ENCODE results near the gene FOXL2. TPM values are rescaled to one million over a fixed set of nuclear protein-coding genes. Genes with fewer than 3 reads are reported as not detected.

Gene FOXL2
- total RNA-seq, 1 donor from 2014 or later: not detected

- Mint-ChIP-seq H3K36me3 (ENCODE audit: low read depth) (peaks cover 3% of the 10 kb centered on the region), H3K4me1 (ENCODE audit: low read depth) (peaks cover 11% of the 10 kb centered on the region), H3K4me3 (ENCODE audit: low read depth) (no peak overlapping the region), H3K27ac (peak overlapping the region; percentile 43), H3K9me3 (no peaks in the 10 kb centered on the region), H3K27me3 (ENCODE audit: low read depth) (peaks cover 80% of the 10 kb centered on the region)
- intact Hi-C loops (cut with micrococcal nuclease): loop anchor here (5.0 kb wide), 1 partner anchor 512 kb away; the partner anchor contains the start of gene ESYT3
- DNase-seq (ENCODE audit: low spot score): no peak
Measured at GRCh38 chr3:138943724-138944653, 2.9 kb downstream of the FOXL2 start.

GRCh38 chr3:138942861-138943623 lies 3.9 kb downstream of the FOXL2 start:
- Mint-ChIP-seq H3K4me1 (ENCODE audit: low read depth) (peaks cover 15% of the 10 kb centered on the region), H3K36me3 (ENCODE audit: low read depth) (peaks cover 3% of the 10 kb centered on the region), H3K27me3 (ENCODE audit: low read depth) (peaks cover 78% of the 10 kb centered on the region), H3K9me3 (no peaks in the 10 kb centered on the region), H3K4me3 (ENCODE audit: low read depth) (no peak overlapping the region), H3K27ac (no peak overlapping the region)
- intact Hi-C loops (cut with micrococcal nuclease): loop anchor here (5.0 kb wide), 1 partner anchor 511 kb away; the partner anchor contains the start of gene ESYT3
- no peak for DNase-seq (ENCODE audit: low spot score)

GRCh38 chr3:138942271-138942670 lies 4.7 kb downstream of the FOXL2 start:
- Mint-ChIP-seq H3K27ac (no peak overlapping the region), H3K4me1 (ENCODE audit: low read depth) (peaks cover 17% of the 10 kb centered on the region), H3K36me3 (ENCODE audit: low read depth) (peaks cover 3% of the 10 kb centered on the region), H3K4me3 (ENCODE audit: low read depth) (no peak overlapping the region), H3K27me3 (ENCODE audit: low read depth) (peaks cover 77% of the 10 kb centered on the region), H3K9me3 (no peaks in the 10 kb centered on the region)
- intact Hi-C loops (cut with micrococcal nuclease): loop anchor here (5.0 kb wide), 1 partner anchor 510 kb away; the partner anchor contains the start of gene ESYT3
- no peak for DNase-seq (ENCODE audit: low spot score)

GRCh38 chr3:138941259-138941885 lies 5.6 kb downstream of the FOXL2 start:
- Mint-ChIP-seq H3K4me3 (ENCODE audit: low read depth) (no peak overlapping the region), H3K36me3 (ENCODE audit: low read depth) (peaks cover 3% of the 10 kb centered on the region), H3K9me3 (no peaks in the 10 kb centered on the region), H3K27ac (no peak overlapping the region), H3K27me3 (ENCODE audit: low read depth) (peaks cover 81% of the 10 kb centered on the region), H3K4me1 (ENCODE audit: low read depth) (peaks cover 20% of the 10 kb centered on the region)
- intact Hi-C loops (cut with micrococcal nuclease): loop anchor here (5.0 kb wide), 1 partner anchor 509 kb away; the partner anchor contains the start of gene ESYT3
- DNase-seq (ENCODE audit: low spot score): no peak

- Mint-ChIP-seq H3K4me1 (ENCODE audit: low read depth) (peaks cover 23% of the 10 kb centered on the region), H3K4me3 (ENCODE audit: low read depth) (no peak overlapping the region), H3K9me3 (no peaks in the 10 kb centered on the region), H3K36me3 (ENCODE audit: low read depth) (peaks cover 3% of the 10 kb centered on the region), H3K27me3 (ENCODE audit: low read depth) (peaks cover 87% of the 10 kb centered on the region), H3K27ac (no peak overlapping the region)
- intact Hi-C loops (cut with micrococcal nuclease): loop anchor here (5.0 kb wide), 1 partner anchor 508 kb away; the partner anchor contains the start of gene ESYT3
- no peak for DNase-seq (ENCODE audit: low spot score)
Measured at GRCh38 chr3:138940446-138940845, 6.5 kb downstream of the FOXL2 start.

GRCh38 chr3:138939561-138940241 lies 7.2 kb downstream of the FOXL2 start:
- no peaks in the 10 kb centered on the region for H3K36me3 Mint-ChIP-seq (ENCODE audit: low read depth)
- DNase-seq (ENCODE audit: low spot score): no peak
- no peak overlapping the region for H3K4me3 Mint-ChIP-seq (ENCODE audit: low read depth)
- H3K4me1 Mint-ChIP-seq (ENCODE audit: low read depth): peaks cover 19% of the 10 kb centered on the region
- intact Hi-C loops (cut with micrococcal nuclease): loop anchor here (5.0 kb wide), 1 partner anchor 507 kb away; the partner anchor contains the start of gene ESYT3
- no peaks in the 10 kb centered on the region for H3K9me3 Mint-ChIP-seq
- H3K27ac Mint-ChIP-seq: no peak overlapping the region
- H3K27me3 Mint-ChIP-seq (ENCODE audit: low read depth): peaks cover 87% of the 10 kb centered on the region

- H3K36me3 Mint-ChIP-seq (ENCODE audit: low read depth): no peaks in the 10 kb centered on the region
- DNase-seq (ENCODE audit: low spot score): no peak
- peaks cover 87% of the 10 kb centered on the region for H3K27me3 Mint-ChIP-seq (ENCODE audit: low read depth)
- no peak overlapping the region for H3K27ac Mint-ChIP-seq
- peaks cover 18% of the 10 kb centered on the region for H3K4me1 Mint-ChIP-seq (ENCODE audit: low read depth)
- intact Hi-C loops (cut with micrococcal nuclease): no loop called here
- H3K4me3 Mint-ChIP-seq (ENCODE audit: low read depth): no peak overlapping the region
- no peaks in the 10 kb centered on the region for H3K9me3 Mint-ChIP-seq
Measured at GRCh38 chr3:138938877-138939560, 7.9 kb downstream of the FOXL2 start.

GRCh38 chr3:138938056-138938876 lies 8.7 kb downstream of the FOXL2 start:
- intact Hi-C loops (cut with micrococcal nuclease): no loop called here
- DNase-seq (ENCODE audit: low spot score): no peak
- Mint-ChIP-seq H3K36me3 (ENCODE audit: low read depth) (no peaks in the 10 kb centered on the region), H3K4me1 (ENCODE audit: low read depth) (peaks cover 12% of the 10 kb centered on the region), H3K27me3 (ENCODE audit: low read depth) (peaks cover 87% of the 10 kb centered on the region), H3K9me3 (no peaks in the 10 kb centered on the region), H3K27ac (no peak overlapping the region), H3K4me3 (ENCODE audit: low read depth) (no peak overlapping the region)

GRCh38 chr3:138937690-138938055 lies 9.3 kb downstream of the FOXL2 start:
- H3K36me3 Mint-ChIP-seq (ENCODE audit: low read depth): no peaks in the 10 kb centered on the region
- no peak overlapping the region for H3K4me3 Mint-ChIP-seq (ENCODE audit: low read depth)
- intact Hi-C loops (cut with micrococcal nuclease): loop anchor here (1.0 to 2.0 kb wide), 3 partner anchors 9 to 1167 kb away; no protein-coding TSS in a partner anchor
- peaks cover 86% of the 10 kb centered on the region for H3K27me3 Mint-ChIP-seq (ENCODE audit: low read depth)
- H3K9me3 Mint-ChIP-seq: no peaks in the 10 kb centered on the region
- peaks cover 12% of the 10 kb centered on the region for H3K4me1 Mint-ChIP-seq (ENCODE audit: low read depth)
- DNase-seq (ENCODE audit: low spot score): no peak
- H3K27ac Mint-ChIP-seq: no peak overlapping the region

- peaks cover 12% of the 10 kb centered on the region for H3K4me1 Mint-ChIP-seq (ENCODE audit: low read depth)
- no peak overlapping the region for H3K4me3 Mint-ChIP-seq (ENCODE audit: low read depth)
- intact Hi-C loops (cut with micrococcal nuclease): loop anchor here (1.0 to 2.0 kb wide), 4 partner anchors 9 to 1166 kb away; no protein-coding TSS in a partner anchor
- DNase-seq (ENCODE audit: low spot score): no peak
- no peaks in the 10 kb centered on the region for H3K36me3 Mint-ChIP-seq (ENCODE audit: low read depth)
- H3K27ac Mint-ChIP-seq: no peak overlapping the region
- peaks cover 81% of the 10 kb centered on the region for H3K27me3 Mint-ChIP-seq (ENCODE audit: low read depth)
- no peaks in the 10 kb centered on the region for H3K9me3 Mint-ChIP-seq
Measured at GRCh38 chr3:138936741-138937689, 9.9 kb downstream of the FOXL2 start.
